Activated T-cell treated with anti-CD3 and anti-CD28 coated beads for 1 hour (primary cell): Measurements from ENCODE around the gene GPR35.

Source experiments
- DNase-seq: peaks from one replicate; pipeline ENCODE4 v3.0.0-alpha.2; 2020; ENCODE audit warnings: low read depth

GPR35 gene

GRCh38 chr2:240624011-240624949 is 1.0 kb upstream of the GPR35 start:
- DNase-seq = no peak

- DNase-seq = no peak
Observed at GRCh38 chr2:240626531-240627300, 1.4 kb downstream of the GPR35 start.

GRCh38 chr2:240627736-240628506 is 2.6 kb downstream of the GPR35 start:
- DNase-seq = no peak

- DNase-seq = no peak
Observed at GRCh38 chr2:240628507-240628807, 3.2 kb downstream of the GPR35 start.

GRCh38 chr2:240628808-240629618 is 3.7 kb downstream of the GPR35 start:
- DNase-seq = no peak

GRCh38 chr2:240629619-240629967 is 4.3 kb downstream of the GPR35 start:
- DNase-seq = no peak

GRCh38 chr2:240629968-240630770 is 4.9 kb downstream of the GPR35 start:
- no peak for DNase-seq

- no peak for DNase-seq
Observed at GRCh38 chr2:240630771-240631547, 5.7 kb downstream of the GPR35 start.

GRCh38 chr2:240631548-240632305 is 6.4 kb downstream of the GPR35 start:
- no peak for DNase-seq

- DNase-seq = no peak
Observed at GRCh38 chr2:240632306-240632721, 7.0 kb downstream of the GPR35 start.

- no peak for DNase-seq
Observed at GRCh38 chr2:240635121-240635997, 10.1 kb downstream of the GPR35 start.

GRCh38 chr2:240635998-240636547 is 10.8 kb downstream of the GPR35 start:
- no peak for DNase-seq

- no peak for DNase-seq
Observed at GRCh38 chr2:240636563-240637115, 11.4 kb downstream of the GPR35 start.

- DNase-seq = no peak
Observed at GRCh38 chr2:240637116-240637900, 12.0 kb downstream of the GPR35 start.

GRCh38 chr2:240637901-240638345 is 12.6 kb downstream of the GPR35 start:
- no peak for DNase-seq

- no peak for DNase-seq
Observed at GRCh38 chr2:240638512-240639160, 13.4 kb downstream of the GPR35 start.
